Colonic mucosa (tissue), 4 donors: ENCODE measurements around the gene MYO9A. TPM values are rescaled to one million over a fixed set of nuclear protein-coding genes. Genes with fewer than 3 reads are reported as not detected.

ENCODE experiments used
- DNase-seq: peaks from one replicate; pipeline ENCODE4 v3.0.0-alpha.2; 2020
- H3K27ac ChIP-seq: fragments of 200-600 bp; one replicate; pipeline ENCODE4 v1.8.0; 2021
- H3K27me3 ChIP-seq: fragments of 200-600 bp; one replicate; pipeline ENCODE4 v1.8.0; 2021
- H3K36me3 ChIP-seq: fragments of 200-600 bp; one replicate; pipeline ENCODE4 v1.8.0; 2021
- H3K4me1 ChIP-seq: fragments of 200-600 bp; one replicate; pipeline ENCODE4 v1.8.0; 2021; ENCODE audit warnings: mild to moderate bottlenecking
- H3K4me3 ChIP-seq: fragments of 200-600 bp; one replicate; pipeline ENCODE4 v1.8.0; 2021
- H3K9ac ChIP-seq, 2 donors: one replicate each; pipeline ENCODE4 v1.7.0; 2013; ENCODE audit warnings: control low read depth in 2 of 2, low read depth in 2 of 2, low read length in 2 of 2
- H3K9me3 ChIP-seq: fragments of 200-600 bp; one replicate; pipeline ENCODE4 v1.8.0; 2021
- CTCF ChIP-seq: fragments of 200-600 bp; IDR thresholded peaks from one replicate; pipeline ENCODE4 v1.8.0; 2022; ENCODE audit warnings: antibody characterized with exemption, mild to moderate bottlenecking
- intact Hi-C: fragments of 100-400 bp; cut with DNase I; formaldehyde crosslinking; loops from one replicate; pipeline ENCODE4 v1.14.1; 2022
- total RNA-seq, 2 donors: library from RNA; stranded (reverse); fragmentation: NEBNext Ultra II Directional in 1 of 2; extraction: Animal tissue kit (Norgen Biotek cat#: 25700) in 1 of 2; gene quantifications; one replicate each; pipeline ENCODE4 v1.2.1, GENCODE V29; 2021
- donor health status: healthy.
- donor health status: DM: no; HTN: no; CAD: no.
- donor health status: DM: no; HTN: no; CAD: no.

MYO9A gene
- total RNA-seq = 10 to 100 TPM; 27.5 to 34.3 TPM

GRCh38 chr15:72118017-72118978 lies at the start of gene MYO9A, which contains the start of gene SENP8:
Gene MYO9A (minus strand): TSS chr15:72118150. CDS start chr15:72046563, 71,587 bp downstream.
Gene SENP8 (plus strand): TSS chr15:72118403. CDS start chr15:72139624, 21,221 bp downstream.
- Histone ChIP-seq H3K4me1 (no peaks in the 10 kb centered on the region), H3K36me3 (no peaks in the 10 kb centered on the region), H3K4me3 (peak within 1 kb of the TSS; percentile 62), H3K27me3 (no peaks in the 10 kb centered on the region), H3K9me3 (no peaks in the 10 kb centered on the region), H3K27ac (peak within 1 kb of the TSS; percentile 86), H3K9ac (peak within 1 kb of the TSS; percentile 77 to 87)
- peak; percentile 98 for DNase-seq
- TF ChIP-seq CTCF = no peak
- intact Hi-C loops = no loop called here

- Histone ChIP-seq H3K9me3 (no peaks in the 10 kb centered on the region), H3K4me3 (no peak overlapping the region), H3K27me3 (no peaks in the 10 kb centered on the region), H3K36me3 (no peaks in the 10 kb centered on the region), H3K9ac (no peak overlapping the region), H3K4me1 (no peaks in the 10 kb centered on the region), H3K27ac (no peak overlapping the region)
- DNase-seq = no peak
- TF ChIP-seq CTCF = no peak
- intact Hi-C loops = no loop called here
Observed at GRCh38 chr15:72167445-72167844, 49.5 kb upstream of the MYO9A start.

- Histone ChIP-seq H3K9me3 (no peaks in the 10 kb centered on the region), H3K36me3 (no peaks in the 10 kb centered on the region), H3K4me3 (no peak overlapping the region), H3K27ac (no peak overlapping the region), H3K9ac (no peak overlapping the region), H3K27me3 (no peaks in the 10 kb centered on the region), H3K4me1 (no peaks in the 10 kb centered on the region)
- intact Hi-C loops = no loop called here
- TF ChIP-seq CTCF = no peak
- no peak for DNase-seq
Observed at GRCh38 chr15:72166716-72167417, 48.9 kb upstream of the MYO9A start.

GRCh38 chr15:72163719-72164118 lies 45.8 kb upstream of the MYO9A start:
- H3K9me3 ChIP-seq = no peaks in the 10 kb centered on the region
- H3K27ac ChIP-seq = no peak overlapping the region
- no peak for TF ChIP-seq CTCF
- no peak overlapping the region for H3K9ac ChIP-seq
- intact Hi-C loops = no loop called here
- no peak overlapping the region for H3K4me3 ChIP-seq
- no peaks in the 10 kb centered on the region for H3K36me3 ChIP-seq
- H3K4me1 ChIP-seq = no peaks in the 10 kb centered on the region
- H3K27me3 ChIP-seq = no peaks in the 10 kb centered on the region
- DNase-seq = no peak

GRCh38 chr15:72162569-72162968 lies 44.6 kb upstream of the MYO9A start:
- Histone ChIP-seq H3K4me3 (no peak overlapping the region), H3K9ac (no peak overlapping the region), H3K9me3 (no peaks in the 10 kb centered on the region), H3K27me3 (no peaks in the 10 kb centered on the region), H3K27ac (no peak overlapping the region), H3K4me1 (no peaks in the 10 kb centered on the region), H3K36me3 (no peaks in the 10 kb centered on the region)
- DNase-seq = no peak
- TF ChIP-seq CTCF = no peak
- intact Hi-C loops = no loop called here
